GM12878 (cell line): Measurements from ENCODE around the gene DMD. TPM values are rescaled to one million over a fixed set of nuclear protein-coding genes. Genes with fewer than 3 reads are reported as not detected.

ENCODE experiments used
- ATAC-seq: fragments of 200-7000 bp; cut with Tn5 transposase; 3 replicates; pipeline ENCODE4 v1.9.1; 2020; ENCODE audit warnings: mild to moderate bottlenecking, moderate library complexity
- BruUV-seq: library from RNA; stranded (reverse); fragments of 400-500 nt; replicated peaks from 2 replicates; lab custom pipeline; 2021; lab: Mats Ljungman, UMichigan
- CTCF ChIA-PET: fragments of 300-600 bp; sonication (Branson Sonifier 250); formaldehyde crosslinking; extraction: SDS; loops from one replicate; lab custom pipeline; 2021; ENCODE audit warnings: inconsistent platforms; lab: Yijun Ruan, JAX
- POLR2A ChIA-PET: fragments of 350-600 bp; formaldehyde crosslinking; extraction: SDS; loops from one replicate; lab custom pipeline; 2021; ENCODE audit warnings: inconsistent platforms; lab: Charles Lee
- RAD21 ChIA-PET: fragments of 300-600 bp; sonication (Branson Sonifier 250); formaldehyde crosslinking; loops from one replicate; lab custom pipeline; 2023; ENCODE audit warnings: antibody characterized with exemption; ENCODE audit not compliant: unreplicated experiment; lab: Charles Lee
- SMC1A ChIA-PET: fragments of 300-600 bp; sonication (Branson Sonifier 250); formaldehyde crosslinking; loops from one replicate; lab custom pipeline; 2023; ENCODE audit not compliant: unreplicated experiment, uncharacterized antibody; lab: Charles Lee
- DNase-seq: peaks from one replicate; pipeline ENCODE4 v3.0.0-alpha.2; 2011; ENCODE audit warnings: low read depth, low spot score
- FAIRE-seq: peaks from 3 replicates; lab custom pipeline; 2011; peaks lifted over from hg19 to GRCh38; lab: Jason Lieb, UNC
- H2AFZ ChIP-seq: 2 replicates; pipeline ENCODE4 v1.6.0; 2011; ENCODE audit warnings: low read depth, low read length, control low read depth; ENCODE audit not compliant: control insufficient read depth
- H3K27ac ChIP-seq: 2 replicates; pipeline ENCODE4 v1.5.1; 2011; ENCODE audit warnings: control low read depth; ENCODE audit not compliant: control insufficient read depth, insufficient read depth
- H3K27me3 ChIP-seq, 2 experiments: replicated peaks in 1 of 2; 2 replicates each; pipeline versions ENCODE4 v1.6.0 to v1.6.1; 2011; ENCODE audit warnings: low read length in 1 of 2; ENCODE audit not compliant: control insufficient read depth in 2 of 2, insufficient read depth in 2 of 2
- H3K36me3 ChIP-seq, 2 experiments: 2 replicates each; pipeline ENCODE4 v1.5.1; 2011; ENCODE audit warnings: low read length in 1 of 2; ENCODE audit not compliant: control insufficient read depth in 2 of 2, insufficient read depth in 2 of 2
- H3K4me1 ChIP-seq: 2 replicates; pipeline ENCODE4 v1.6.1; 2011; ENCODE audit warnings: mild to moderate bottlenecking, low read length, moderate library complexity, mixed read lengths; ENCODE audit not compliant: control insufficient read depth, insufficient read depth
- H3K4me2 ChIP-seq: 2 replicates; pipeline ENCODE4 v1.6.0; 2011; ENCODE audit warnings: control low read depth; ENCODE audit not compliant: control insufficient read depth, insufficient read depth
- H3K4me3 ChIP-seq: fragments of 200-600 bp; sonication (generic); 2 replicates; pipeline ENCODE4 v1.5.1; 2016
- H3K79me2 ChIP-seq: 2 replicates; pipeline ENCODE4 v1.6.0; 2011; ENCODE audit warnings: low read length; ENCODE audit not compliant: control insufficient read depth, insufficient read depth
- H3K9ac ChIP-seq: 2 replicates; pipeline ENCODE4 v1.8.0; 2011; ENCODE audit warnings: low read length, control low read depth, mixed read lengths; ENCODE audit not compliant: control insufficient read depth, insufficient read depth
- H3K9me3 ChIP-seq: replicated peaks from 3 replicates; pipeline ENCODE4 v1.5.1; 2011; ENCODE audit warnings: mild to moderate bottlenecking, low read length; ENCODE audit not compliant: control insufficient read depth, insufficient read depth
- H4K20me1 ChIP-seq: 2 replicates; pipeline ENCODE4 v1.6.0; 2011; ENCODE audit not compliant: control insufficient read depth, insufficient read depth
- FOXK2 ChIP-seq: fragments of 450-650 bp; IDR thresholded peaks from 2 replicates; pipeline ENCODE4 v1.6.1; 2017; ENCODE audit warnings: mild to moderate bottlenecking, moderate library complexity
- NR2F1 ChIP-seq: fragments of 450-650 bp; conservative IDR thresholded peaks from 2 replicates; pipeline ENCODE4 v1.6.1; 2017; ENCODE audit warnings: mild to moderate bottlenecking
- PAX8 ChIP-seq: fragments of 450-650 bp; IDR thresholded peaks from 2 replicates; pipeline ENCODE4 v1.6.1; 2017; ENCODE audit warnings: mild to moderate bottlenecking, moderate library complexity
- RELB ChIP-seq: fragments of 450-650 bp; IDR thresholded peaks from 2 replicates; pipeline ENCODE4 v1.6.1; 2017; ENCODE audit warnings: low read depth, mild to moderate bottlenecking, moderate library complexity
- SIX5 ChIP-seq: IDR thresholded peaks from 2 replicates; pipeline ENCODE4 v1.6.1; 2011; ENCODE audit warnings: mild to moderate bottlenecking, low read depth, low read length, moderate library complexity; ENCODE audit not compliant: severe bottlenecking
- SUPT20H ChIP-seq: IDR thresholded peaks from 2 replicates; pipeline ENCODE4 v1.6.1; 2011; ENCODE audit warnings: low read depth, mild to moderate bottlenecking, low read length, moderate library complexity, borderline replicate concordance; ENCODE audit not compliant: control insufficient read depth
- TBL1XR1 ChIP-seq: IDR thresholded peaks from 2 replicates; pipeline ENCODE4 v1.6.1; 2012; ENCODE audit warnings: low read depth, low read length, improper control_type of control experiment
- YY1 ChIP-seq: IDR thresholded peaks from 2 replicates; pipeline ENCODE4 v1.6.1; 2011; ENCODE audit warnings: low read depth, mild to moderate bottlenecking, low read length
- WGBS: methylation state at CpG from one replicate; pipeline ENCODE4 v1.1.6; 2016; ENCODE audit warnings: low lambda C conversion rate; ENCODE audit not compliant: insufficient replicate concordance, insufficient coverage; ENCODE audit errors: missing lambda C conversion rate; 5-methylcytosine and 5-hydroxymethylcytosine counted together
- in situ Hi-C: fragments of 300-500 bp; cut with MboI; formaldehyde crosslinking; loops from 9 replicates; pipeline ENCODE4 v1.14.3; 2018; ENCODE audit warnings: mixed read lengths
- intact Hi-C: fragments of 100-400 bp; cut with micrococcal nuclease; formaldehyde crosslinking; loops from one replicate; pipeline ENCODE4 v1.14.2; 2022; ENCODE audit not compliant: unreplicated experiment
- polyA plus RNA-seq, 11 experiments: library from polyadenylated mRNA; depleted of rRNA in 4 of 11; unstranded in 6 of 11; stranded (reverse) in 5 of 11; fragments of >200 nt; fragmentation: Nextera tagmentation in 4 of 11; fragmentation: Illumina TruSeq in 1 of 11; extraction: Ambion mirVana in 4 of 11; extraction: Trizol in 1 of 11; gene quantifications; 1 replicate in 1 of 11; 2 replicates in 10 of 11; pipeline versions ENCODE4 v1.2.1 to v1.2.3, GENCODE V29; 2011 to 2016; ENCODE audit warnings: inconsistent platforms in 2 of 11, missing spikeins in 2 of 11, low read depth in 1 of 11
- total RNA-seq, 4 experiments: library from RNA; depleted of rRNA in 3 of 4; stranded (reverse); fragments of >200 nt in 3 of 4; fragmentation: Illumina TruSeq in 1 of 4; extraction: Trizol in 1 of 4; gene quantifications; 2 replicates each; pipeline versions ENCODE4 v1.2.1 to v1.2.3, GENCODE V29; 2013 to 2021
- TF ChIP-seq, protein P1 (sequence below): fragments of 450-650 bp; IDR thresholded peaks from 2 replicates; pipeline ENCODE4 v1.6.1; 2017; ENCODE audit warnings: borderline replicate concordance
- TF ChIP-seq, protein P2 (sequence below): fragments of 150-350 bp; IDR thresholded peaks from 2 replicates; pipeline ENCODE4 v1.6.1; 2016; ENCODE audit warnings: low read depth, low read length

DMD gene
- total and polyA plus RNA-seq, 10 of the 15 experiments (the other 5 are each of a cell fraction or from before 2014, with no cell fraction given): 1.4 to 24.3 (median 4.3) TPM

- no TSS peak for BruUV-seq
- no peak for FAIRE-seq
Observed at GRCh38 chrX:33252306-33252825, 41.0 kb upstream of the DMD start.

More at GRCh38 chrX:33252306-33252825, 41.0 kb upstream of the DMD start:
- WGBS: 50% methylated on average over 1 of the region's 1 CpG
- Histone ChIP-seq H3K9ac (no peak overlapping the region), H3K4me2 (no peak overlapping the region), H3K27ac (no peak overlapping the region), H3K27me3 (no peaks in the 10 kb centered on the region), H3K9me3 (no peaks in the 10 kb centered on the region), H3K79me2 (no peaks in the 10 kb centered on the region), H3K36me3 (no peaks in the 10 kb centered on the region), H2AFZ (no peak overlapping the region), H3K4me3 (no peak overlapping the region), H3K4me1 (no peaks in the 10 kb centered on the region), H4K20me1 (no peaks in the 10 kb centered on the region)
- in situ Hi-C loops: no loop called here
- DNase-seq (no peak), ATAC-seq (no peak)
- POLR2A ChIA-PET: no interaction called here
- RAD21 ChIA-PET: no interaction called here
- intact Hi-C loops: no loop called here
- SMC1A ChIA-PET: no interaction called here
- TF ChIP-seq SUPT20H: no peak
- TF ChIP-seq YY1: no peak
- TF ChIP-seq NR2F1: no peak
- TF ChIP-seq, protein P1, sequence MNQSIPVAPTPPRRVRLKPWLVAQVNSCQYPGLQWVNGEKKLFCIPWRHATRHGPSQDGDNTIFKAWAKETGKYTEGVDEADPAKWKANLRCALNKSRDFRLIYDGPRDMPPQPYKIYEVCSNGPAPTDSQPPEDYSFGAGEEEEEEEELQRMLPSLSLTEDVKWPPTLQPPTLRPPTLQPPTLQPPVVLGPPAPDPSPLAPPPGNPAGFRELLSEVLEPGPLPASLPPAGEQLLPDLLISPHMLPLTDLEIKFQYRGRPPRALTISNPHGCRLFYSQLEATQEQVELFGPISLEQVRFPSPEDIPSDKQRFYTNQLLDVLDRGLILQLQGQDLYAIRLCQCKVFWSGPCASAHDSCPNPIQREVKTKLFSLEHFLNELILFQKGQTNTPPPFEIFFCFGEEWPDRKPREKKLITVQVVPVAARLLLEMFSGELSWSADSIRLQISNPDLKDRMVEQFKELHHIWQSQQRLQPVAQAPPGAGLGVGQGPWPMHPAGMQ: no peak
- TF ChIP-seq RELB: no peak
- no peak for TF ChIP-seq PAX8
- no peak for TF ChIP-seq SIX5
- no peak for TF ChIP-seq TBL1XR1
- TF ChIP-seq, protein P2, sequence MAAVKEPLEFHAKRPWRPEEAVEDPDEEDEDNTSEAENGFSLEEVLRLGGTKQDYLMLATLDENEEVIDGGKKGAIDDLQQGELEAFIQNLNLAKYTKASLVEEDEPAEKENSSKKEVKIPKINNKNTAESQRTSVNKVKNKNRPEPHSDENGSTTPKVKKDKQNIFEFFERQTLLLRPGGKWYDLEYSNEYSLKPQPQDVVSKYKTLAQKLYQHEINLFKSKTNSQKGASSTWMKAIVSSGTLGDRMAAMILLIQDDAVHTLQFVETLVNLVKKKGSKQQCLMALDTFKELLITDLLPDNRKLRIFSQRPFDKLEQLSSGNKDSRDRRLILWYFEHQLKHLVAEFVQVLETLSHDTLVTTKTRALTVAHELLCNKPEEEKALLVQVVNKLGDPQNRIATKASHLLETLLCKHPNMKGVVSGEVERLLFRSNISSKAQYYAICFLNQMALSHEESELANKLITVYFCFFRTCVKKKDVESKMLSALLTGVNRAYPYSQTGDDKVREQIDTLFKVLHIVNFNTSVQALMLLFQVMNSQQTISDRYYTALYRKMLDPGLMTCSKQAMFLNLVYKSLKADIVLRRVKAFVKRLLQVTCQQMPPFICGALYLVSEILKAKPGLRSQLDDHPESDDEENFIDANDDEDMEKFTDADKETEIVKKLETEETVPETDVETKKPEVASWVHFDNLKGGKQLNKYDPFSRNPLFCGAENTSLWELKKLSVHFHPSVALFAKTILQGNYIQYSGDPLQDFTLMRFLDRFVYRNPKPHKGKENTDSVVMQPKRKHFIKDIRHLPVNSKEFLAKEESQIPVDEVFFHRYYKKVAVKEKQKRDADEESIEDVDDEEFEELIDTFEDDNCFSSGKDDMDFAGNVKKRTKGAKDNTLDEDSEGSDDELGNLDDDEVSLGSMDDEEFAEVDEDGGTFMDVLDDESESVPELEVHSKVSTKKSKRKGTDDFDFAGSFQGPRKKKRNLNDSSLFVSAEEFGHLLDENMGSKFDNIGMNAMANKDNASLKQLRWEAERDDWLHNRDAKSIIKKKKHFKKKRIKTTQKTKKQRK: no peak
- no peak for TF ChIP-seq FOXK2
- CTCF ChIA-PET: no interaction called here
